Measurements from ENCODE around the gene OR10A6. TPM values are rescaled to one million over a fixed set of nuclear protein-coding genes. Genes with fewer than 3 reads are reported as not detected.

OR10A6 gene
- total RNA-seq, 2 experiments from 2014 or later, result not detected

- H3K4me3 ChIP-seq (ENCODE audit: low read length), result no peak overlapping the region
- ChIA-PET CTCF (no interaction called here), POLR2A (no interaction called here)
- H3K27ac ChIP-seq (ENCODE audit: low read depth in 1 of 2, low read length in 2 of 2), result no peak overlapping the region
- H3K9me3 ChIP-seq (ENCODE audit: control insufficient read depth in 1 of 2, insufficient read depth in 1 of 2, low read length in 2 of 2), result peaks cover 0 to 3% of the 10 kb centered on the region in 2 experiments
- no peaks in the 10 kb centered on the region for H3K4me1 Mint-ChIP-seq (ENCODE audit: low read depth)
- H3K27ac Mint-ChIP-seq, result no peak overlapping the region
- peaks cover 0 to 3% of the 10 kb centered on the region in 2 experiments for H3K27me3 ChIP-seq (ENCODE audit: control insufficient read depth in 1 of 2, insufficient read depth in 2 of 2, low read length in 2 of 2)
- no peaks in the 10 kb centered on the region for H3K36me3 ChIP-seq (ENCODE audit: insufficient read depth, low read length)
- intact Hi-C loops (cut with DNase I, micrococcal nuclease), result no loop called here
- TF ChIP-seq, protein P1, sequence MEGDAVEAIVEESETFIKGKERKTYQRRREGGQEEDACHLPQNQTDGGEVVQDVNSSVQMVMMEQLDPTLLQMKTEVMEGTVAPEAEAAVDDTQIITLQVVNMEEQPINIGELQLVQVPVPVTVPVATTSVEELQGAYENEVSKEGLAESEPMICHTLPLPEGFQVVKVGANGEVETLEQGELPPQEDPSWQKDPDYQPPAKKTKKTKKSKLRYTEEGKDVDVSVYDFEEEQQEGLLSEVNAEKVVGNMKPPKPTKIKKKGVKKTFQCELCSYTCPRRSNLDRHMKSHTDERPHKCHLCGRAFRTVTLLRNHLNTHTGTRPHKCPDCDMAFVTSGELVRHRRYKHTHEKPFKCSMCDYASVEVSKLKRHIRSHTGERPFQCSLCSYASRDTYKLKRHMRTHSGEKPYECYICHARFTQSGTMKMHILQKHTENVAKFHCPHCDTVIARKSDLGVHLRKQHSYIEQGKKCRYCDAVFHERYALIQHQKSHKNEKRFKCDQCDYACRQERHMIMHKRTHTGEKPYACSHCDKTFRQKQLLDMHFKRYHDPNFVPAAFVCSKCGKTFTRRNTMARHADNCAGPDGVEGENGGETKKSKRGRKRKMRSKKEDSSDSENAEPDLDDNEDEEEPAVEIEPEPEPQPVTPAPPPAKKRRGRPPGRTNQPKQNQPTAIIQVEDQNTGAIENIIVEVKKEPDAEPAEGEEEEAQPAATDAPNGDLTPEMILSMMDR (IDR thresholded peaks at IDR 0.05), result no peak
- no peak overlapping the region for H3K4me3 Mint-ChIP-seq
- no peaks in the 10 kb centered on the region for H3K36me3 Mint-ChIP-seq (ENCODE audit: low read depth)
- ATAC-seq (ENCODE audit: poor library complexity), result no peak
- H3K4me1 ChIP-seq (ENCODE audit: insufficient read depth, low read length), result no peaks in the 10 kb centered on the region
- H3K9me3 Mint-ChIP-seq, result no peaks in the 10 kb centered on the region
- H3K27me3 Mint-ChIP-seq, result peaks cover 44% of the 10 kb centered on the region
- DNase-seq, result no peak
These were observed 3.4 kb downstream of the OR10A6 start for GRCh38 chr11:7927635-7928034.

- intact Hi-C loops (cut with DNase I, micrococcal nuclease), result no loop called here
- no peaks in the 10 kb centered on the region for H3K36me3 ChIP-seq (ENCODE audit: insufficient read depth, low read length)
These were observed 6.5 kb downstream of the OR10A6 start for GRCh38 chr11:7924536-7924935.

DNA sequence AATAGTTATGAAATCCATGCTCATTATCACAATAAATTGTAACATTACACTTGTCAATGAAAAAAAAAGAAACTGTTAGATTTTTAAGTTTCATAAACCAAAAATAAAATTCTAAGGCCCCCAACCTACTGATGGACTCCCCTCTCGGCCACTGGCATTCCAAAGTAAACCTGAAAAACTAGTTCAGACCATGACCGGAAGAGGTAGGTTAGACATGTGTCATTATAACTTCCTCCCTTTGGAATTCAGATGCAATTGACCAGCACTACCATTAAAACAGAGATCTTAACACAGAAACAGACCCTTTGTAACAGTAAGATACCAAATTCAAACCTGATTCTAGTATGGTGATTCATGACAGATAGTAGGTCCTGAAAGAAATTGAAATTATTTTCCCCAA is 12.9 kb downstream of the OR10A6 start:
- ChIA-PET POLR2A (no interaction called here), CTCF (no interaction called here)
- TF ChIP-seq, protein P1 (IDR thresholded peaks at IDR 0.05), result no peak
- DNase-seq (no peak), ATAC-seq (ENCODE audit: poor library complexity) (no peak)
- Mint-ChIP-seq H3K4me1 (ENCODE audit: low read depth) (no peaks in the 10 kb centered on the region), H3K27me3 (no peaks in the 10 kb centered on the region), H3K4me3 (no peak overlapping the region), H3K36me3 (ENCODE audit: low read depth) (no peaks in the 10 kb centered on the region), H3K9me3 (no peaks in the 10 kb centered on the region), H3K27ac (no peak overlapping the region)
- Histone ChIP-seq H3K36me3 (ENCODE audit: insufficient read depth, low read length) (no peaks in the 10 kb centered on the region), H3K4me1 (ENCODE audit: insufficient read depth, low read length) (no peaks in the 10 kb centered on the region), H3K4me3 (ENCODE audit: low read length) (no peak overlapping the region), H3K27ac (ENCODE audit: low read depth in 1 of 2, low read length in 2 of 2) (no peak overlapping the region), H3K27me3 (ENCODE audit: control insufficient read depth in 1 of 2, insufficient read depth in 2 of 2, low read length in 2 of 2) (no peaks in the 10 kb centered on the region), H3K9me3 (ENCODE audit: control insufficient read depth in 1 of 2, insufficient read depth in 1 of 2, low read length in 2 of 2) (no peaks in the 10 kb centered on the region)
- intact Hi-C loops (cut with DNase I, micrococcal nuclease), result no loop called here

More at GRCh38 chr11:7924536-7924935, 6.5 kb downstream of the OR10A6 start:
- Mint-ChIP-seq H3K27ac (no peak overlapping the region), H3K9me3 (no peaks in the 10 kb centered on the region), H3K4me3 (no peak overlapping the region), H3K36me3 (ENCODE audit: low read depth) (no peaks in the 10 kb centered on the region), H3K27me3 (peaks cover 29% of the 10 kb centered on the region), H3K4me1 (ENCODE audit: low read depth) (no peaks in the 10 kb centered on the region)
- peaks cover 0 to 3% of the 10 kb centered on the region in 2 experiments for H3K27me3 ChIP-seq (ENCODE audit: control insufficient read depth in 1 of 2, insufficient read depth in 2 of 2, low read length in 2 of 2)
- H3K4me3 ChIP-seq (ENCODE audit: low read length), result no peak overlapping the region
- ChIA-PET CTCF (no interaction called here), POLR2A (interaction anchor here (0.7 kb wide), 1 partner anchor 20 kb away, joined by 3 read pairs; no protein-coding TSS in a partner anchor)
- ATAC-seq (ENCODE audit: poor library complexity), result no peak
- no peak for DNase-seq
- H3K4me1 ChIP-seq (ENCODE audit: insufficient read depth, low read length), result no peaks in the 10 kb centered on the region
- TF ChIP-seq, protein P1 (IDR thresholded peaks at IDR 0.05), result no peak
- H3K27ac ChIP-seq (ENCODE audit: low read depth in 1 of 2, low read length in 2 of 2), result no peak overlapping the region
- peaks cover 0 to 3% of the 10 kb centered on the region in 2 experiments for H3K9me3 ChIP-seq (ENCODE audit: control insufficient read depth in 1 of 2, insufficient read depth in 1 of 2, low read length in 2 of 2)
